Ovary (tissue), 3 donors: ENCODE measurements around the gene RPP30.

Experiments
- EP300 ChIP-seq: sonication (generic); formaldehyde crosslinking; IDR thresholded peaks from one replicate; pipeline ENCODE4 v1.6.1; 2017; ENCODE audit warnings: antibody characterized with exemption
- POLR2A ChIP-seq: fragments of 450-650 bp; IDR thresholded peaks from one replicate; pipeline ENCODE4 v1.6.1; 2017; ENCODE audit warnings: antibody characterized with exemption, mild to moderate bottlenecking, moderate library complexity
- TF ChIP-seq, protein P1 (sequence below), 3 donors: fragments of 450-650 bp in 2 of 3; fragments of 200-600 bp in 1 of 3; IDR thresholded peaks; one replicate each; pipeline versions ENCODE4 v1.5.1 to v1.8.0; 2016 to 2022; ENCODE audit warnings: antibody characterized with exemption in 3 of 3, mild to moderate bottlenecking in 1 of 3
- donor health status: DM: no; HTN: no; CAD: no.

DNA sequence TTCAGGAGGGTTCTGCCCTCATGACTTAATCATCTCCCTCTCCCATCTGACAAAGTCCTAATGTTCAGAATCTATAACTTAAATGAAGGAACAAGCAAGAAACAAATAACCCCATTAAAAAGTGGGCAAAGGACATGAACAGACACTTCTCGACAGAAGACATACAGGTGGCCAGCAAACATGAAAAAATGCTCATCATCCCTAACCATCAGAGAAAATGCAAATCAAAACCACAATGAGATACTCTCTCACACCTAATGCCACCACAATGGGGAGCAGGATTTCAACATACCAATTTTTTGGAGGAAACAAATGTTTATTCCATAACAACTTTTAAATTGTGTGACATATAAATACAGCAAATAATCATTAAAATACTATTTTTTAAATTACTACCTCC is 11.0 kb upstream of the RPP30 start:
- TF ChIP-seq, protein P1, sequence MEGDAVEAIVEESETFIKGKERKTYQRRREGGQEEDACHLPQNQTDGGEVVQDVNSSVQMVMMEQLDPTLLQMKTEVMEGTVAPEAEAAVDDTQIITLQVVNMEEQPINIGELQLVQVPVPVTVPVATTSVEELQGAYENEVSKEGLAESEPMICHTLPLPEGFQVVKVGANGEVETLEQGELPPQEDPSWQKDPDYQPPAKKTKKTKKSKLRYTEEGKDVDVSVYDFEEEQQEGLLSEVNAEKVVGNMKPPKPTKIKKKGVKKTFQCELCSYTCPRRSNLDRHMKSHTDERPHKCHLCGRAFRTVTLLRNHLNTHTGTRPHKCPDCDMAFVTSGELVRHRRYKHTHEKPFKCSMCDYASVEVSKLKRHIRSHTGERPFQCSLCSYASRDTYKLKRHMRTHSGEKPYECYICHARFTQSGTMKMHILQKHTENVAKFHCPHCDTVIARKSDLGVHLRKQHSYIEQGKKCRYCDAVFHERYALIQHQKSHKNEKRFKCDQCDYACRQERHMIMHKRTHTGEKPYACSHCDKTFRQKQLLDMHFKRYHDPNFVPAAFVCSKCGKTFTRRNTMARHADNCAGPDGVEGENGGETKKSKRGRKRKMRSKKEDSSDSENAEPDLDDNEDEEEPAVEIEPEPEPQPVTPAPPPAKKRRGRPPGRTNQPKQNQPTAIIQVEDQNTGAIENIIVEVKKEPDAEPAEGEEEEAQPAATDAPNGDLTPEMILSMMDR (IDR thresholded peaks at IDR 0.05) = no peak
- TF ChIP-seq POLR2A (no peak), EP300 (no peak)
